Stimulated activated CD4-positive, alpha-beta T cell treated with anti-CD3 and anti-CD28 coated beads, Interleukin-12 subunit alpha, Interleukin-12 subunit beta, amount 100 ng/mL, for 4 hours (primary cell): ENCODE results near the gene NGDN.
"Not testable (repeated sequence)": the region's sequence is repeated elsewhere in the genome, so short reads cannot be mapped to it uniquely, and the experiment has no call there.

Experiments
- DNase-seq: peaks from one replicate; pipeline ENCODE4 v3.0.0-alpha.2; 2020

NGDN gene

DNA sequence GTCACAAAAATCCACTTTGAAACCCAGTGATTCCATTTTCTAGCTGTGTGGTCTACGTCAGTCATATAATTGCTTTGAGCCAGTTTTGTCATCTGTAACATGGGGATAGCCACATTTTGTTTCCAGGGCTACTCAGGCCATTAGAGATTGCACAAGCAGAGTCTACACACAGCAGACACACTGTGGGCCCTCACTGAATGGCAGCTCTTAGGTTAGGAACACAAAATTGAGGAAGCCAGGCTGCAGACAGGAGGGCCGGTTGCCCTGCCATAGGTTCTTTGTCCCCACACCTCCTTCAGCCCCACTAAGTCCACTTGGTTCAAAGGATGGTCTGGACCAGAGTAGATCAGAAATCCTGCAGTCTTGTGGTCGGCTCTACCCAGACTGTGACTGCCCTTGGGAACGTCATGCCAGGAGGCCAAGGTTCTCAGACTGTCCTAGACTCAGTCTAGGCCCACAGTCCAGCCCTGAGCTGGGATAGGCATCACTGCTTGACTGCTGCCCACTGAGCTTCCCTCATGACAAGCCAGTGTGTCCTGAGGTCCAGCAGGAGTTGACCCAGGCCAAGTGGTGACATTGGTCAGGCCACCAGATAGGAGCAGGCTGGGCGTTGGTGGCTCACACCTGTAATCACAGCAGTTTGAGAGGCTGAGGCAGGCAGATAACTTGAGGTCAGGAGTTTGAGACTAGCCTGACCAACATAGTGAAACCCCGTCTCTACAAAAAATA, 30.2 kb upstream of the NGDN start:
- DNase-seq: no peak

DNA sequence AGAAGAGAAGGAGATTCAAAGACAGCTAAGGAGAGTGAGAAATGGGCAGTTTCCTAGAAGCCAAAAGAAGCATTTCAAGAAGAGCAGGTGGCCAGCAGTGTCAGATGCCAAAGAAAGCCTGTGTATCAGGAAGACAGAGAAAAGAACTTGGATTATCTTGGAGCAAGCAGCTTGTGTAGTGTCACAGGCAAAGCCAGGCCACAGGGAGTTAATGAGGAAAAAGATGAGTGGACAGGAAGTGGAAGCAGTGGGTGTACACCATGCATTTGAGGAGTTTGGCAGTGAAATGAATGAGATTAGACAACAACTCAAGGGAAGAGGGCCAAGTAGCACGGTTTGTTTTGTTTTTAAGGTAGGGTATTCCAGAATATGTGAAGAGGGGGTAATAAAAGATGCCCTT, 28.4 kb upstream of the NGDN start:
- DNase-seq: no peak

DNA sequence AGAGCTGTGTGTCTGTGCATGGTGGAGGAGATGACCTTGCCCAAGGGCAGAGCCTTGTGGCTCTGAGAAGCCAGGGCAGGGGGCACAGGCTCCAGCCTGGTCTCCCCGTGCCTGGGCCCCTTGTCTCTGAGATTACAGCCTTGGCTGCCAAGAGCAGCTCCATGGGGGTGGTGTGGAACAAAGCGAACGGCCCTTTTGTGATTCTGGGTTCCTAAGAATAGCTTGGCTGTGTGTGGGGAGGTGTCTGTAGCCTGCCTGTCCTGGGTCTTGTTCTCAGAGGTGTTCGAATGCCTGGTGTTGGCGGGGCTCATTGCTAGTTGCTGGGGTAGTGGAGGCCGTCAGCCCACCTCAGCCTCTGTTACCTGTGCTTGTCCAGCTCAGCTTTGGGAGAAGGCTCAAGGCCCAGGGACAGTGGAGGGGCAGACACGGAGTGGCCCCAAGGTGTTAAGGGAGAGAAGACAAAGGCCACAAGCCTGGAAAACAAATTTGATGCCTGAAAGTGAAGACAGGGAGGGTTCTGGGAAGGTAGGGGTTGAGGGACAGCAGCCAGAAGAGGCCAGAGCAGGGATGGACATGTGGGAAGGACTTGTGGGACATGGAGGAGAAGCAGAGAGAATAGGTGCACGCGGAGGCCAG, 26.7 kb upstream of the NGDN start:
- no peak for DNase-seq

DNA sequence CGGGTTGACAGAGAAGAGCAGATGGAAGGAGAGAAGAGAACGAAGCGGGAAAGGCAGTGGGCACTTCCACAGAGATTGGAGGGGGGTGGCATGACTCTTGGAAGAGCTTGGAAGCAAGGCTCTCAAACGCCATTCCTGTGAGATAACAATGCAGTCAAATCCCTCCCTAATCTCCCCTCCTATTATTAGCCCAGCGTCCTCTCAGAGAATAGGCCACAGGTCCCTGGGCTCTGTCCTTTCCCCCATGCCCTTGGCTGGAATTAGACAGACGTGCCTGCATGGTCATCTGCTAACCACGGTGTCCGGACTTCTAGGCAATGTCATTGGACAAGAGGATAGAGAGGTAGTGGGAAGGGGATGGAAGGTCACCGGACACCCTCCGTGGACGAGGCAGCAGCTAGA, 26.1 kb upstream of the NGDN start:
- DNase-seq: no peak

DNA sequence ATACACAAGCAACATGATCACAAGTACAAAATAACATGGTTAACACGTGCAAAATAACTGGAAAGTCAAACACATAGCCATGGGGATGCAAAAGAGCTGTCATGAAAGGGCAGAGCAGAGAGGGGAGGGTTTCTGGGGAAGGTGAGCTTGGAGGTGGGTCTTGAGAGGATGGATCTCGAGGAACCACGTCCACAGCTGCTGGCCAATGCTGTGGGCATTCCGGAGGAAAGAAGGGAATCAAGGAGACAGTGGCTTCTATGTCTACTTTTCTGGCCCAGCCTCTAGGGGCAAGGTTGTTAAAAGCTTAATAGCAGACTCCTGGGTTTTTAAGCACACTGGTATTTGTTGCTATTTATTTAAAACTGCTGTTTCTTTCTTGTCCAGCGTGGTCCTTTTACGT, 25.6 kb upstream of the NGDN start:
- DNase-seq: no peak

DNA sequence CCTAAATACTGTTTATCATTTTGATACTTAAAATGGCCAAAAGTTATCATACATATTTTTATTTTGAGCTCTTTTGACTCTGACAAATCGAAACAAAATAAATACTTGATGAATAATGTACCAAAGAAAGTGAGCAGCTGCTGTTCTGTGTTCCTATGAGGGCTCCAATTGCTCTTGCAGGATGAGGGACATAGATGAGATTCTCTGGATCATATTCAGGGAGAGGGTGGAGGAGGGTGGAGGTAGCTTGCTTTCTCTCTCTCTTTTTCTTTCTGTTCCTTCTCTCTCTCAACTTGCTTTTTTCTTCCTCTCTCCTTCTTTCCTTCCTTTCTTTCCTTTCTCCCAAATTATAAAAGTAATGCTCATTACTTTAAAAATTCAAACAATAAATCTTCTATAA, 25.2 kb upstream of the NGDN start:
- DNase-seq: no peak

DNA sequence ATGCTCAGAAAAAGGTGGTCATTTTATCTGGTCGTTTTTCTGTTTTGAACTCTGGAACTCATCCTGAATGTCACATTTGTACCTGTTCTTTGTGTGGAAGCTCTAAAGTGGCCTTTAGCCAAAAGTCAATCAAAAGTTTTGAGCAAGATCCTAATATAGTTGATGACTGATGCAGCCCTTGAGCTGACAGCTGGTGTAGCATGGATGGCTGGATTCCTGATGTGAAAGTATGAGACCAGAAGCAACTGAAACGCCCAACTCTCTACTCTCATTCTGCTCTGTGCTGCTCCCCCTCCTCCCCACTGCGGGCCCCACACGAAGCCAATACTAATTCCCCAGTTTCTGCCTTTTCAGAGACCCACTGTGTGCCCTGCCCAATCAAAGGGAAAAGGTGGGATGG, 23.7 kb upstream of the NGDN start:
- DNase-seq: no peak

DNA sequence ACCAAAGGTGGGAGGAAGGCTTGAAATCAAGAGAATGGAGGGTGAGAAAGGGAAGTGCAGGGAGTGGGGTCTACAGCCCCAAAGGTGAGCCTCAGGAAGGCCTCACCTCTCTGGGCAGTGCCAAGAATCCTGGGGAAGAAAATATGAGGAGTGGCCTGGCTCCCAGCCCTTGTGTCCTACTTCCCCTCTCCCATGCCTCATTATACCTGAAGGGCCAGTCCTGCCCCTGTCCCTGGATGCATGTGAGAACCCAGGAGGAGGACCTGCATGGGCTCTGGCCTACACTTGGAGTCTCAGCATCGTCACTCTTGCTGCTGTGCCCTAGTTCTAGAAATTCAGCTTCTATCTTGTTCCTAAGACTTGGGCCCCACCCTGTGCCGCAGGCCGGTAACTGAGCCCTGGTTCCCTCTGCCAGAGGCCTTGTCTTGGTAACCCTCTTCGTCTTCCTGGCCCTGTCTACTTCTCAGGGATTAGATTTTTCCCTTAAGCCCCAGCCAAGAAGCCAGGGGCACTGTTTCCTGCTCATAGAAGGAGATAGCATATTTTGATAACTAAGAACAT, 23.1 kb upstream of the NGDN start:
- no peak for DNase-seq

DNA sequence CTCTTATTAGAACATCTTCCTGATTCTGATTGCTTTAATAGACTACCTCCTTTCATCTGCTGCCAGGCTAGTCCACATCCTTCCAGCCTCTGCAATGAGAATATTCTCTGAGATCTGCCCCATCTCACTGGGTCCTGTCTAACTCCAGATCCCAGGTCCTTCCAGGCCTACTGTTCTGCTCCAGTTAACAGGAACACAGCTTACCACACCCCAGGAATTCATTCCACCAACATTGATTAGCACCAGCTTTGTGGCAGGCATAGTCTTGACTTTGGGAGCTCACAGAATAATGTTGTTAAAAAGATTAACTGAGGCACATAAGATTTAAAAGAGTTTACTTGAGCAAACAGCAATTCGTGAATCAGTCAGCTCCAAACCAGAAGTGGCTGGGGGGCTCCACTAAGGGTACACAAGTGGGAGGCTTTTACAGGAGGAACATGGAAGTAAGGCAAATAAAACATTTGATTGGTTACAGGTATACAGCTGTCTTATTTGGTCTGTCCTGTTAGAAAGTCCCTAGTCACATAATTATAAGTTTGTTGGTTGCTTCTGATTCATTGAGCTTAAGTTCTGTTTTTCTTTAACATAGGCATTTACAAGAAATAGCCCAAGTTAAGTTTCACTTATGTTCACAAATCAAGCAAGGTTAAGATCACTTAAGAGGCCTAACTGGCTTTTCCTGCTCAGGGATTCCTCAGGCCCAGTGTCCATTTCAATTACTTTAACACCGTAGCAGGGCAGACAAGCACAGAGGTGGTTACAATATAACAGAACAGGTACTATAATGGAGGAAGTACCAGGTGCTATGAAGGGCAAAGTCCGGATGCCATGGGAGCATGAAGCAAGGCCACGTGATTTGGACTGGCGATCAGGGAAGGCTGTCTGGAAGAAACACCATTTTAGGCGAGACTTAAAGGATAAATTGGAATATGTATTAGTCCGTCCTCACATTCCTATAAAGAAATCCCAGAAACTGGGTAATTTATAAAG, 21.8 kb upstream of the NGDN start:
- DNase-seq: no peak

DNA sequence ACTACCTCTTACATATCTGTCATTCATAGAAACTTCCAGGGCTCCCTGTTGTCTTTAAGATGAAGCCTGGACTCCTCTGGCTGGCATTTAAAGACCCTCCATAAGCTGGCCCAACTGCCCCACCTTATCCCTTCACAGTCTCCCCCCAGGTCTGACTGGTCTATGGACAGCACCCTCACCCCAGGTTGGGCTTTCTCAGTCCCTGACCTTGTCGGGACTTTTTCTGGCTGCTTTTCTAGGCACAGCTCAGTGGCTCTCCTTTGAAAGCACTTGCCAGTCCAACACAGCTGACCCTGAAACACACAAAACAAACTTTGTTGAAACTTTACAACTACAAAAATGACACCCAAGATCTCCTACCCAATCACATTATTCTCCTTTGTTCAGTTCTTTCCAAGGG, 20.2 kb upstream of the NGDN start:
- DNase-seq: no peak

DNA sequence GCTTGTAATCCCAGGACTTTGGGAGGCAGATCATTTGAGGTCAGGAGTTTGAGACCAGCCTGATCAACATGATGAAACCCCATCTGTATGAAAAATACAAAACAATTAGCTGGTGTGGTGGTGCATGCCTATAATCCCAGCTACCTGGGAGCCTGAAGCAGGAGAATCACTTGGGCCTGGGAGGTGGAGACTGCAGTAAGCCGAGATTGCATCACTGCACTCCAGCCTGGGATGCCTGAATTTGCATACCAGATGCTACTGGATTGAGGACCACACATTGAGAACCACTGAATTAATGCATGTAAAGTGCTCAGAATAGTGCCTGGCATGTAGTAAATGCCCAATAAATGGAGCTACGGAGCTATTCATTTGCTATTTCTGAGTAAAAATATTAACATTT, 19.1 kb upstream of the NGDN start:
- no peak for DNase-seq

DNA sequence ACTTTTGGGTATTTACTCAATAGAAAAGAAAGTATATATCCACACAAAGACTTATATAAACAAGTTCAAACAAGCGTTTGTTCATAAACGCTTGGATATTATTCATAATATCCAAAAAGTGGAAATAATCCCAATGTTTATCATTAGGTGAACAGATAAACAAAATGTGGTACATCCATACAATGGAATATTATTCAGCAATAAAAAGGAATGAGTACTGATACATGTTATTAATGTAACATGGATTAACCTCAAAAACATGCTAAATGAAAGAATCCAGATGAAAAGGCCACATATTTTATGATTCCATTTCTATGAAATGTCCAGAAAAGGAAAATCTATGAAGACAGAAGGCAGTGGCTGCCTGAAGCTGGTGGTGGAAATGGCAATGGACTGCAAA, 17.3 kb upstream of the NGDN start:
- no peak for DNase-seq

DNA sequence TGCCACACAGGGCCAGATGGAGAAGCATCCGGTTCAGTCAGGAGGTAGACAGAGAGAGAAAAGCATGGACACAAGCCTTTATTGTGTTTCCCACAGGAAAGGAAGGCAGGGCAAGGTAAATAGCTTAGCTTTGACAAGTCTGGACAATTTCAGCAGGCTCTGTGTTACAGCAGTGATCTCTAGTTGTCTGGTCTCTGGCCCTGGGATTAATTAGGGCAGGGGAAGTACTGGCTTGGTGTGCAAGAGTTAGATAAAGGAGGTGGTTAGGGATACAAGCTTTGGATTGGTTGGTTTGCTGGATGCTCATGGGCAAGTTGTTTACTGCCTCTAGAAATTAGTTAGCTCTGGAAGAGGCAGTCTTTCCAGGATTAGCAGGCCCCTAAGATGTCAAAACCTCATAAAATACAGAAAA, 15.1 kb upstream of the NGDN start:
- DNase-seq: no peak

DNA sequence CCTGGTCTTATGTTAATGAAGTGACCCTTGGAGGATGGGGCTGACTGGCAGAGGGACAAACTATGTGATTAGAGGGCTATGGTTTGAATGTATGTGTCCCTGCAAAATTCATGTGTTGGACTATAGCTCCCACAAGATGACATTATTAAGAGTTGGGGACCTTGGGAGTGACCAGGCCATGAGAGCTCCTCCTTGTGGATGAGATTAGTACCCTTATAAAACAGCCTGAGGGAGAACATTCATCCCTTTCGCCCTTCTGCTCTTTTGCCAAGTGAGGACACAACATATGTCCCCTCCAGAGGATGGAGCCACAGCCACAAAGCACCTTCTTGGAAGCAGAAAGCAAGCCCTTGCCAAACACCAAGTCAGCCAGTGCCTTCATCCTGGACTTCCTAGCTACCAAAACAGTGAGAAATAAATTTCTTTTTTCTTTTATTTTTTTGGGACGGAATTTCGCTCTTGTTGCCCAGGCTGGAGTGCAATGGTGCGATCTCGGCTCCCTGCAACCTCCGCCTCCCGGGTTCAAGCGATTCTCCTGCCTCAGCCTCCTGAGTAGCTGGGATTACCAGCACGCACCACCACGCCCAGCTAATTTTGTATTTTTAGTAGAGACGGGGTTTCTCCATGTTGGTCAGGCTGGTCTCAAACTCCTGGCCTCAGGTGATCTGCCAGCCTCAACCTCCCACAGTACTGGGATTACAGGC, 12.5 kb upstream of the NGDN start:
- DNase-seq: not testable (repeated sequence)

DNA sequence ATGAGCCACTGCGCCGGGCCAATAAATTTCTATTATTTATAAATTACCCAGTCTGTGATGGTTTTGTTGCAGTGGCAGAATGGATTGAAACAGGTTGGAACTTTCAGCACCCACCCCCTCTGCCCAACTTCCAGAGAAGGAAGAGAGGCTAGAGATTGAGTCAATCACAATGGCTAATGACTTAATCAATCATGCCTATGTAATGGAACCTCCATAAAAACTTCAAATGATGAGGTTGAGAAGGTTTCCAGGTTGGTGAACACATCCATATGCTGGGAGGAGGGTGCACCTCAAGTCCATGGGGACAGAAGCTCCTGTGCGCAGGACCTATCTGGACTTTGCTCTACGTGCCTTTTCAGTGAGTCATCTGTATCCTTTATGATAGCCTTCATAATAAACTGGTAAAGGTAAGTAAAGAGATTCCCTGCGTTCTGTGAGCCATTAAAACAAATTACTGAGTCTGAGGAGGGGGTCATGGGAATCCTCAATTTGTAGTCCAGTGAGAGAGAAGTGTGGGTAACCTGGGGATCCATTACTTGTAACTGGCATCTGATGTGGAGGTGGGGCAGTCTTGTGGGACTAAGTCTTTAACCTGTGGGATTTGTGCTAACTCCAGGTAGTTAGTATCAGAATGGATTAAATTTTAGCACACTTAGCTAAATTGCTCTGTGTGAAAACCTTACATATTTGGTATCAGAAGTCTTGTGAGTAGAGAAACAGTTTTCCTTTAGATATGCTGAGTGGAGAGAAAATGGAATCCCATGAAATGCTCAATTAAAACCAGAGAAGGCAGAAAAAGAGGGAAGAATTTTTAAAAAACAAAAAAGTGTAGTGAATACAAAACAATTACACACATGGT, 11.7 kb upstream of the NGDN start:
- no peak for DNase-seq

DNA sequence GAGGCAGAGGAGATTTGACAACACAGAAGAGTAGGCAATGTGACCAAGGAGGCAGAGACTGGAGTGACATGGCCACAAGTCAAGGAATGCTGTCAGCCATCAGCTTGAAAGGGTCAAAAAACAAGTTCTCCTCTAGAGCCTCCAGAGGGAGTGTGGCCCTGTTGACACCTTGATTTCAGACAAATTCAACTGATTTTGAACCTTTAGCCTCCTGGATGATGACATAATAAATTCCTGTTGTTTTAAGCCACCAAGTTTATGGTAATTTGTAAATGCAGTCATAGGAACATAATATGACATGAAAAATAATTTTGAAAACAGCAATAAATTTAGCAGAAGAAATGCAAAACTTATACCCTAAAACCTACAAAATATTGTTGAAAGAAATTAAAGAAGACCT, 8.5 kb upstream of the NGDN start:
- no peak for DNase-seq

DNA sequence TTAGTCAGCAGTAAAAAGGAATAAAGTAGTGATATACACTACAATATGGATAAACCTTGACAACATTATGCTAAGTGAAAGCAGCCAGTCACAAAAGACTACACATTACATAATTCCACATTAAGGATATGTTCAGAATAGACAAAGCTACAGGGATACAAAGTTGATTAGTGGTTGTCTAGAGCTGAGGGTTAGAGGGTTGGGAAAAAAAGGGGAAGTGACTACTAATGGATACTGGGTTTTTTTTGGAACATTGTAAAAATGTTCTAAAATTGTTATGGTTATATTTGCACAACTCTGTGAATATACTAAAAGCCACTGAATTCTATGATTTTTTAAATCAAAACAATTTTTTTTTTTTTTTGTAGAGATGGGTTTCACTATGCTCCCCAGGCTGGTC, 4.8 kb upstream of the NGDN start:
- no peak for DNase-seq

DNA sequence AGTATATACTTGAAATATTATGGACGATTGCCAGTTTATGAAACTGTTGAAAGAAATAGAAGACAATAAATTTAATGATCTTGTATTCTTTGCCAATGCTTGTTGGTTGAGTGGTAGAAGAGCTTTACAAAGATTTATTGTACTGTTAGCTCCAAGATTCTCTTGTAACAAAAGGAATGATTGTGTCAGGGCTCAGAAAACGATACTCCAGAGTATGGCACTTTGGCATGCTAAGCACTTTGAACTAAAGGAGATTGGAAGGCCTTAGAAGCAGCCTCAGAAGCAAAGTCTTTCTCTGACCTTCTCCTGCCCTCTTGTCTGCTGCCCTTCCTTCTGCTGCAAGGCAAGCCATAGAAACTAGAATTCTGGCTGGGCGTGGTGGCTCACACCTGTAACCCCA, 4.2 kb upstream of the NGDN start:
- no peak for DNase-seq

DNA sequence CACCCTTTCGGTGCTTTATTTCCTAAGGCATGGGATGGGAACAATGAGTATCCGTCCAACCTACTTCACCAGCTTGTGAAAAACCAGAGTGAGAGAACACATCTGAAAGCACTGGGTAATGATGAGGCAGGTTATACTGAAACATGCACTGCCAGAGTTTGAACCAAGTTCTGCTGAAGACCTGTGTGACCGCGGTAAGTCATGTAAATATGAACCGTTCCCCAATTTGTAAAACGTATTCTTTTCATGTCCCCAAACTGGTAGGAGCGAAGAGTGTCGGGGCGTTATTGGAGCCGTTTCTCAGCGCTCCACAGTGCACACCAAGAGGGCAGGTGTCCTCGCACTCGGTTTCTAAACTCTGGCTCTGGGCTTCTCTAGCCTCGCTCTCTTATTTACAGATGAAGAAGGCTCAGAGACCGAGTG, 788 bp upstream of the NGDN start:
- DNase-seq: no peak

DNA sequence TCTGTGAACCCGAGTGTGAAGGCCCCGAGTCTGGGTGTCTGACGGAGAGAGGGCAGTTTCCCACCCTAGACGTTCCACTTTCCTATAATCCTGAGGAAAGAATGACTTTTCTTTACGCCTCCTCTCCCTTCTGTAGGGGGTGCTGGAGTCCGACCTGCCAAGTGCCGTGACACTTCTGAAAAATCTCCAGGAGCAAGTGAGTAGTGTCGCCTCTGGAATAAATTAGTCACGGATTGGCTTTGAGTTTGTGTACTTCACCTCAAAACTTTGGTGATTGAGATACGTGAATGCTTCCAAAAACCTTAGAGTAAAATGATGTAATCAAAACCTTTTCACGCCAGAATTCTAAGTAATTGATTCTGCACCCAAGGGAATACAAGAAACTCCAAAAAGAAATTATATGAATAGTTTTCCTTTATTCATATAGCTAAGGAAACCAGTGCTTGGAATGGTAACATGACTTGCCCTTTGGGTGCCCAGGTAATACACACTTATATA, 452 bp downstream of the NGDN start:
- DNase-seq: no peak

DNA sequence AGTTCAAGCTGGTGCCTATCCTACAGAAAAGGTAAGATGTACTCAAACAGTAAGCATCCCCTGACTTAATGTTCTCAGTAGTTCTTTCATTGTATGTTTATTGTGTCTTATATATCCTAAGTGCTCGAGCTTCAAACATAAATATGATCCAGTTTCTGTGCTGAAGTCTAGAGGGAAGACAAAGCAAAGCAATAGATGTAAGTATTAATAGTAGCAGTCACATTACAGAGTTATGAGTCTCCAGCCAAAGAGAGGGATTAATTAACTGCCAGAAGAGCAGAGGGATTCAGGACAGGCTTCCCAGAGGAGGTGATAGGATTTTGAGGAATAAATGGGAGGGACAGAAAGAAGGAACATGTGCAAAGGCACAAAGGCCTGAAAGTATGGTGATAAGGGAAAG, 1.4 kb downstream of the NGDN start:
- no peak for DNase-seq
